Activated T-helper 1 cell treated with anti-CD3 and anti-CD28 coated beads, Interleukin-2, amount 50 U/mL, for 16 hours (primary cell): ENCODE data around the gene SF3B3.

Experiments
- DNase-seq, 2 donors: peaks; one replicate each; pipeline ENCODE4 v3.0.0-alpha.2; 2020; ENCODE audit warnings: low read depth in 1 of 2, low spot score in 1 of 2

Gene SF3B3

DNA sequence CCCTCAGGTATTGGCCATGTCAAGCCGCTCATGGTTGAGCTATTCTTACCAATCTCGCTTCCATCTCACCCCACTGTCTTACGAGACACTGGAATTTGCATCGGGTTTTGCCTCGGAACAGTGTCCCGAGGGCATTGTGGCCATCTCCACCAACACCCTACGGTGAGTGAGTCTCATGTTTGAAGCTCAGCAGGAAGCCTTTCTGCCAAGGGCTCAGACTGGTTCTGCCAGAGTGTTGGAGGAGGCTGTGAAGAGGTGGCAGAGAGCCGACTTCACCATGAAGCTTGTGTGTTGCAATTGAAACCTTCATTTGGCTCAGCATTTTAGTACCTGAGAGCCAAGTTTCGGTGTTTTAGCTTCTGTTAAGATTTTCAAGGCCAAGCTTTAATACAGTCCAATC lies 38.0 kb downstream of the SF3B3 start:
- no peak for DNase-seq

DNA sequence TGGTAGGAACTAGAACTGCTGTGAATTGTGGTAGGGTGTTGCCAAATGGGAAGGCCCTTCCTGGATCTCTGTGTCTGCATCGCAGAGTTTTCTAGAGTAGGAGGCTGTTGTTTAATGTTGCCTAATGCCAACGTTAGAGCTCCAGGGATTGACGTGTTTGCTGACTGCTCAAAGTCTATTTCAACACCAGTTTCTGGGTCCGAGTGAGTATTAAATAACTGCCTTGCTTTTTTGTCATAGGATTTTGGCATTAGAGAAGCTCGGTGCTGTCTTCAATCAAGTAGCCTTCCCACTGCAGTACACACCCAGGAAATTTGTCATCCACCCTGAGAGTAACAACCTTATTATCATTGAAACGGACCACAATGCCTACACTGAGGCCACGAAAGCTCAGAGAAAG lies 40.0 kb downstream of the SF3B3 start:
- no peak for DNase-seq

DNA sequence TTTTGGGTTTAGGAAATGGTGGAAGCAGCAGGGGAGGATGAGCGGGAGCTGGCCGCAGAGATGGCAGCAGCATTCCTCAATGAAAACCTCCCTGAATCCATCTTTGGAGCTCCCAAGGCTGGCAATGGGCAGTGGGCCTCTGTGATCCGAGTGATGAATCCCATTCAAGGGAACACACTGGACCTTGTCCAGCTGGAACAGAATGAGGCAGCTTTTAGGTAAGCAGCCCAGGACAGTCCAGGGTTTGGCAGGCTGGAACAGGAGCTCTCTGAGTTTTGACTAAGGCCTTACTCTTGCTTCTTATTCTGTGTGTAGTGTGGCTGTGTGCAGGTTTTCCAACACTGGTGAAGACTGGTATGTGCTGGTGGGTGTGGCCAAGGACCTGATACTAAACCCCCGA lies 41.4 kb downstream of the SF3B3 start:
- DNase-seq = no peak

DNA sequence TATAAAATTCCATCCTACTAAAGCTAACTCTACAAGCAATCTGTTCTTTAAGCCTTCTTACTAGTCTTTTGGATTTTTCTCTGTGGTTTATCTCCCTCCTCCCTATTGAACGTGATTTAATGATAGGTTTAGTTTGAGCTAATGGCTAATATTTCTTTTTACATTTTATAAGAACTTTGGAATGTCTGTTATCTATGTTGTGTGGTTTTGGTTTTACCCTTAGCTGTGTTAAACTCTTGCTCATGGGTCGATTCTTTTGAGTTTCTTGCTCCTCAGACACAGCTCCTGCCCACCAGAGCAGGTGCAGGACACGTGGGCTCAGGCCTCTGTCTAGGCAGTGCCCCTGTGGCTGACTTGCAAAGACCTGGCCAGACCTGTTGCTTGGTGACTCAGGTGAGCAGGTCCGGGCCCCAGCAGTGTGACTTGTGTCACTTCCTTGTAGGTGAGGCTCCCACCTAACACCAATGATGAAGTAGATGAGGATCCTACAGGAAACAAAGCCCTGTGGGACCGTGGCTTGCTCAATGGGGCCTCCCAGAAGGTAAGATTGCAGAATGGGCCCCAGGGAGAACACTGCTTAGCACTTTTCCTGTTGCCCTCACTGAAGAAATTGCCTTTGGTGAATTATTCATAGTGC lies 45.1 kb downstream of the SF3B3 start:
- DNase-seq = no peak

DNA sequence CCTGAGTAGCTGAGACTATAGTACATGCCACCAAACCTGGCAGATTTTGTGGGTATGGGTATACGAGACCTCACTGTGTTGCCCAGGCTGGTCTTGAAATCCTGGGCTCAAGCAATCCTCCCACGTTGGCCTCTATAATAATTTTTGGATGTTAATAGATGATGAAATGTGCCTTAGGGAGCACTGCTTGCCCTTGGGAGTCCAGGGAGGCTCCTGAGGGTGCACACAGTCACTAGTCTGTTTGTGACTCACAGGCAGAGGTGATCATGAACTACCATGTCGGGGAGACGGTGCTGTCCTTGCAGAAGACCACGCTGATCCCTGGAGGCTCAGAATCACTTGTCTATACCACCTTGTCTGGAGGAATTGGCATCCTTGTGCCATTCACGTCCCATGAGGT lies 46.1 kb downstream of the SF3B3 start:
- DNase-seq = no peak

DNA sequence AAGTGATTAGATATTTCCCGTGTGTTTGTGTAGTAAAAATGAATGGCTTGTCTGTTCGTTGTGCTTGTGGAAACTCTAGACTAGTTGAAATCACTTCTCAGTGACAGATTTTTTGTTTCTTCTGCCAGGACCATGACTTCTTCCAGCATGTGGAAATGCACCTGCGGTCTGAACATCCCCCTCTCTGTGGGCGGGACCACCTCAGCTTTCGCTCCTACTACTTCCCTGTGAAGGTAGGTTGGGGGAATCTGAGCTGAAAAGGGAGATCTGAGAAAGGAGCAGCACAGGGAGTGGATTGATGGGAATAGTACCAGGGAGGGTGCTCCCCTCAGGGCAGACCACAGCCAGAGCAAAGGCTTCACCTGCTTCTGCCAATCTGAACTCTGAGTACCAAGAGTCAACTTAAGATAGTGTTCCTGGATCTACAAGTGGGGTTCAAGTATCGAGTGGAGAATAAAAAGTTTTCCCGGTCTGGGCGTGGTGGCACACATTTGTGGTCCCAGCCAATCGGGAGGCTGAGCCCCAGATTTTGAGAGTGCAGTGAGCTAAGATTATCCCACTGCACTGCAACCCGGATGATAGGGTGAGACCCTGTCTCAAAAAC lies 47.5 kb downstream of the SF3B3 start:
- DNase-seq = no peak

DNA sequence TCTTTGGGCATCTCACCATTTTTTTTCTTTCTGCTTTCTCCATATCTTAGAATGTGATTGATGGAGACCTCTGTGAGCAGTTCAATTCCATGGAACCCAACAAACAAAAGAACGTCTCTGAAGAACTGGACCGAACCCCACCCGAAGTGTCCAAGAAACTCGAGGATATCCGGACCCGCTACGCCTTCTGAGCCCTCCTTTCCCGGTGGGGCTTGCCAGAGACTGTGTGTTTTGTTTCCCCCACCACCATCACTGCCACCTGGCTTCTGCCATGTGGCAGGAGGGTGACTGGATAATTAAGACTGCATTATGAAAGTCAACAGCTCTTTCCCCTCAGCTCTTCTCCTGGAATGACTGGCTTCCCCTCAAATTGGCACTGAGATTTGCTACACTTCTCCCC lies 48.0 kb downstream of the SF3B3 start:
- DNase-seq = no peak

DNA sequence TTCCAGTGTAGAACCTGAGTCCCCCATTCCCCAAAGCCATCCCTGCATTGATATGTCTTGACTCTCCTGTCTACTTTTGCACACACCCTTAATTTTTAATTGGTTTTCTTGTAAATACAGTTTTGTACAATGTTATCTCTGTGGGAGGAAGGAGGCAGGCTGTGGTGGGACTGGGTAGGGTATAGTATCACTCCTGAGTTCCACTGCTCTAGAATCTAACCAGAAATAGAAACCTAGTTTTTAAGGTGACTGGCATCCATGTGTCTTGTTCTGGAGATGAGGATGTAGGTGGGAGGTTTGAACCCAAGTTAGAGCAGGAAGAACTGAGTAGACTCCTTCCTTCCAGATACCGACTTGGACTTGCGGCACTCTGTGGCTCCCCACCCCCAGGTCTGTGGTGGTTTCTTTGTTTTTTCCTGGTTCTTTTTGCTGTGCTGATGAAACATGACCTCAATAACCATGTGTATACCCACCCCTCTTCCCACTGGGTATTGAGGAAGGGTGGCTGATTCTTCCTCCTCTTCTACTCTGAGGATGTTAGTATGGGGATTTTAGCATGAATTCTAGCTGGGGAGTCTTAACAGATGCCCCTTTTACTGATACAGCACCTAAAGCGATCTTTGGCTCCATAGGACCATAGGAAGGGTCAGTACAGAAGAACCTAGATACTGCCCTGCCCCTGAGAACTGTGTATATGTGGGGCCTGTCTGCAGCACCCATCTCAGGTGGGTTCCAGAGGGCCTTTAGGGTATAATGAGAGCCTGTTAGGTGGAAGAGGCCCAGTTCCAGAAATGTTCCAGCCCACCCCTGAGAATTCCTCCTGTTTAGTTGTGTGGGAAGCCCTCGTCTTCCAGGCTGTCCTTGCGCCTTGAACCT lies 48.7 kb downstream of the SF3B3 start:
- DNase-seq = no peak

DNA sequence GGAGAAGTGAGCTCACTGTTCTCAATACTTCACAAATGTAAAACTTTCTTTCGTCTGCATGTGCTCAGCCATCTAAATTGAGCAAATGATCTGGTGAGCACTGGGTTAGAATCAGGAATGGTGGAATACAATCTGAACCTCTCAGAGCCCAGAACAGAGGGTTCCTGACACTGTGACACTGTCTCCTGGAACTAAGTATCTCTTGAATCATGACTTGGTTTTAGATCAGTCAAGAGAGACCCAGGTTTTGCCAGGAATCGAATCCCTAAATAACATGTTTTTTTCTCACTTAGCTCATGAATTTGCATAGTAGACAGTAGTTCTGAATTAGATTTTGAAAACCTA lies 49.3 kb downstream of the SF3B3 start:
- DNase-seq = no peak

DNA sequence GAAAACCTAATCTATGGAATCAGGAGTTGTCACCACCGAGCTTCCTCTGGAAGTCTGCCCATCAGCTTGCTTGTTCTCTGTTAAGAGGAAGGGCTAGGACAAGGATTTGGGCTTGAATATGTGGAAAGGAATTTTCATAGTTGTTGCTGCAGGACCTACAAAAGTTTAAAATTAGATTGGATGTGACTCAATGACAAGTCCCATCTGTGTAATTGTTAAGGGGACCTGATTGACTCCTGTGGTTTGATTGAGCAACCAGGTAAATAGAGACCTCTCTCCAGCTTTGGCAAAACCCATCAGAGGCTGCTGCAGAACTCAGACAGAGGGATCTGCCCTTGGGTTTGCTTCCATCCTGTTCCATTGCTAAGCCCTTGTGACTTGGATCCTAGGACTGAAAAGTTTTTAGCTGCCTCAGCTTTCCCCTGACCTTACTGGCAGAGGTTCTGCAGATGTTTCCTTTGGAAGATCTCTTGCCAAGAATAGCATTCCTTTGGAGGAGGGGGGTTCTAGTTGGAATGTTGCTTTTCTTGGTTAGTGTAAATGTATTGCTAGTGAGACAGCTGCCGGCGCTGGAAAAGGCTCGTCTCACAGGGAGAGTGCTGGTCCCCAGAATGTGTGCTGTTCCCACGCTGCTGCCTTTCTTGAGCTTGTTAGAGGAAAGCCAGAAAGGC lies 50.0 kb downstream of the SF3B3 start:
- no peak for DNase-seq

DNA sequence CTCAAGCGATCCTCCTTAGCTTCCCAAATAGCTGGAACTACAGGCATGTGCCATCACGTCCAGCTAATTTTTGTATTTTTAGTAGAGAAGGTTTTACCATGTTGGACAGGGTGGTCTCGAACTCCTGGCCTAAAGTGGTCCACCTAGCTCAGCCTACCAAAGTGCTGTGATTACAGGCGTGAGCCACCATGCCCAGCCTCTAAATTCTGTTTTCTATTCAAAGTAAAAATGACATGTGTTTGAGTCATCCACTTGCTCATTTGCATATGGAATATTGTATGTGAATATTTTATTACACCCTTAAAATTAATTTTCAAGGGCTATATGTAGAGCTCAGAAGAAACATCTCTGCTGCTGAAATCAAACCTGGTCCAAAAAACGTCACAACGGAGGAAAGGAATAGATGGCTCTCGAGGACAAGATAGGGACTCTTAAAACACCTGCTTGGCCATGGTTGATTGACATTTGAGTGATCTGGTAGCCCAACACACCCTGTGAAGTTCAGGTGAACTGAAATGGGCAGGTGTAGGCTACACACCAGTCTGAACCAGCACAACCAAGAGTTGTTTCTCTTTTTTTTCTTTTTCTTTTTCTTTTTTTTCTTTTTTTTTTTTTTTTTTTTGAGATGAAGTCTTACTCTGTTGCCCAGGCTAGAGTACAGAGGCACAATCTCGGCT lies 51.1 kb downstream of the SF3B3 start:
- no peak for DNase-seq

DNA sequence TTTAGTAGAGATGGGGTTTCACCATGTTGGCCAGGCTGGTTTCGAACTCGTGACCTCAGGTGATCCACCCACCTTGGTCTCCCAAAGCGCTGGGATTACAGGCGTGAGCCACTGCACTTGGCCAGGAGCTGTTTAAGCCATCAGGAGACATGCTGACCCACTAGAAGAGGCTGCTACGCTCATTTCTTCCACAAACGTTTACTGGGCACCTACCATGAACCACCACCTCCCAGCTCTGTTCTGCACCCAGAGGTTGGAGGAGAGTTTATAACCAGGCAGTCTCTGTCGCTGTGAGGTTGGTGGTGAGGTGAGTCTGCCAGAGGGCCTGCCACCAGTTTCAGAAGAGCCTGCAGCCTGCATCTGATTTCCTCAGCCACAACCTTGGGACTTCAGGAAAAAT lies 51.8 kb downstream of the SF3B3 start:
- no peak for DNase-seq

DNA sequence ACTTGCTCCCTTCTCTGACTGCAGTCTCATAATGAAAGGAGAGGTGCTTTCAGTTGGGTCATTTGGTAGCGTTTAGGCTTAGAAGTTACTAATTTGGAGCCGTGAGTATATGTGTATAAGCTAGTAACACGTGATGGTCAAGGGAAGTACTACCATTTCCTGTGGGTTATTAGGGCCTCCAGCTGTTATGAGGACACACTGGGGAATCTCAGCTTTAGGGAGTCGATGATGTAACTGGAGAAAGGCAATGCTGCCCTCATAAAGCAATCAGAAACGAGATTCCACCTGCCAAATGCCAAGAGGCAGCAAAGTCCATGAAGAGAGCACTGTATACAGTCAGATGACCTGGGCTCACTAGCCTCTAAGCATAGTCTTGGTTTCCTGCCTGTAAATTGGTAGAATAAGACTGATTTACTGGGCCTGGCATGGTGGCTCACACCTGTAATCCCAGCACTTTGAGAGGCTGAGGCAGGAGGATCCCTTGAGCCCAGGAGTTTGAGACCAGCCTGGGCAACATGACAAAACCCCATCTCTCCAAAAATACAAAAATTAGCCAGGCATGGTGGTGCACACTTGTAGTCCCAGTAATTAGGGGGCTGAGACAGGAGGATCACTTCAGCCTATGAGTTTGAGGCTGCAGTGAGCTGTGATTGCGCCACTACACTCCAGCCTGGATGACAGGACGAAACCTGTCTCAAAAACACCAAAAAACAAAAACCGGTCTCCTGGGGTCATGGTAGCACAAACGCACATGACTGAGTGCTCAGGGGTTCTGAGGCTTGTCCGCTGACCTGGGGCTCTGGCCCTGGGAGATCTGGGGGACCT lies 53.0 kb downstream of the SF3B3 start:
- no peak for DNase-seq

DNA sequence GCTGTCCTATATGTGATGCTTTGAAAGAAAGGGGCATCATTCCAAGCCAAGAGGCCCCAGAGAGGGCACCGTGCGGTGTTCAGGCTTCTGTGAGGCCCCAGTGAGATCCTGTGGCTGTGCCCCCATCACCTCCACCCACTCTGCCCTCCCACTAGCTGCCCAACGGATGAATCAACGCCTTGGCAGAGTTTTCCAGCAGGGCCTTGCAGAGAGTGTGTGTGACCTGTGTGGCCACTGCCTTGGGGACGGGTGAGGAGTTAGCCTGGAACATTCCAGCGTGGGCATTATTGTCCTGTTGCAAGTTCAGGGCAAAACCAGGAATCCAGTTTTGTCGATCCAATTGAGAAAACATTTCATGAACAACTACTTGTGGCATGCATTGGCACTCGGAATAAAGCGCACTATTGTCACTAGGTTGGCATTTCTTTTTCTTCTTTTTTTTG lies 53.7 kb downstream of the SF3B3 start:
- DNase-seq = no peak

DNA sequence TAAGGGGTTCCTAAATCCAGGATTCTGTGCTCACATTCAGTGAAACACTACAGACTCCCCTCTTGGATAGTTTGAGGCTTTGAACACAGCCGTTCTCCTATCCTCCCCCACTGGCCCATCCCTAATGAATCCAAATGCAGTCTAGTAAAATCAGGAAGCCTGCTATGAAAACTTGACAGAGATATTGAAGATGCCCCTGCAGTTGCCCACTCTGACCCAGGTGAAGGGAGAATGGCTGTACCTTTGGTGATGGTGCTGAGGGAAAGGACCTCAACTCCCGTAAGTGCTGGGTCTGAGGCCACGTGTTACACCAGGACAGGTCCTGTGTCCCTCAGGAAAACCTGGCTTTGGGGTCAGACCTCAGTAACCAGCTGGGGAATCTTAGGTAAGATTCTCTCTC lies 54.4 kb downstream of the SF3B3 start:
- DNase-seq = no peak

DNA sequence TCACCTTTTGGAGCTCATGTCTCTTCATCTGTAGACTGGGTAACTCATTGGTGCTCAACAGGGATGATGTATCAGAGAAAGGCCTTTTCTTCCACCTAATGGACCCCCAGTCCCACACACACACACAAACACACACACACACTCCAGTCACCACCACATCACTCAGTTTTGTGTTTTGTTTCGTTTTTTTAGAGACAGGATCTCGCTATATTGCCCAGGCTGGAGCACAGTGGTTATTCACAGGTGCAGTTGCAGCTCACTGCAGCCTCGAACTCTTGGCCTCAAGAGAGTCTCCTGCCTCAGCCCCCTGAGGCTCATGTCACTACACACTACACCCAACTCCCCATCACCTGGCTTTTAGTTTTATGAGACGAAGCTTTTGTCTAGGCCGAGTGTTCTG lies 55.6 kb downstream of the SF3B3 start:
- no peak for DNase-seq

DNA sequence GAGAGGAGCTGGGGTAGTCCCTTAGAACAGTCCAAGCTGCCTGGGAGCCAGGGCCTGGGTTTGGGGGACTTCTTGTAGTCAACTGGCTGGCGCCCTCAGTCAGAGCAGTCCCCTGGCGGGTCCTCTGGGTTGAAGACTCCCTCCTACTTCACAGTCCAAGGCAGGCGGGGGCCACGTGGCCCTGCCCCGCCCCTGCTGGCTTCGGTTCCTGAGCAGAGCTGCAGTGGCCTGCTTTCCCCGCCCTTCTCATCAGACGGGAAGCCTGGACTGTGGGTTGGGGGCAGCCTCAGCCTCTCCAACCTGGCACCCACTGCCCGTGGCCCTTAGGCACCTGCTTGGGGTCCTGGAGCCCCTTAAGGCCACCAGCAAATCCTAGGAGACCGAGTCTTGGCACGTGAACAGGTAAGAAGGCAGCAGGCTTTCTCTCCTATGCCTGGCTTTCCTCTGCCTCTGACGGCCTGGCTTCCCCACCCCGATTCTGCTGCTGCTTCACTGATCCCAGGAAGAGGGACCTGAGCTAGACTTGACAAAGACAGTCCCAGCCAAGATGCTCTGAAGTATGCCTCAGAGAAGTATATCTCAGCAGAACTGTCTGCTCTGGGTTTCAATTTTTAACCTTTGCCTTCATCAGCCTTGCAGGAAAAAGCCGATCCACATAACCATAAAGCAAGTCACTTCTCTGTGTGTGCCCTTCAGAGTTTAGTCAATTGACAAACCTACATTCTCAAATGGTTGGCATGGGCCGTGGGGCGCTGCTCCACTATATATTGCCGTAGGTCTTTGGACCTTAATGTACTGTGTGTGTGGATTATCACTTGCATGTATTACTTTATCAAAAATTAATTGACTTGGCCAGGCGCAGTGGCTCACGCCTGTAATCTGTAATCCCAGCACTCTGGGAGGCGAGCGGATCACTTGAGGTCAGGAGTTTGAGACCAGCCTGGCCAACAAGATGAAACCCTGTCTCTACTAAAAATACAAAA lies 56.3 kb downstream of the SF3B3 start:
- DNase-seq = no peak

DNA sequence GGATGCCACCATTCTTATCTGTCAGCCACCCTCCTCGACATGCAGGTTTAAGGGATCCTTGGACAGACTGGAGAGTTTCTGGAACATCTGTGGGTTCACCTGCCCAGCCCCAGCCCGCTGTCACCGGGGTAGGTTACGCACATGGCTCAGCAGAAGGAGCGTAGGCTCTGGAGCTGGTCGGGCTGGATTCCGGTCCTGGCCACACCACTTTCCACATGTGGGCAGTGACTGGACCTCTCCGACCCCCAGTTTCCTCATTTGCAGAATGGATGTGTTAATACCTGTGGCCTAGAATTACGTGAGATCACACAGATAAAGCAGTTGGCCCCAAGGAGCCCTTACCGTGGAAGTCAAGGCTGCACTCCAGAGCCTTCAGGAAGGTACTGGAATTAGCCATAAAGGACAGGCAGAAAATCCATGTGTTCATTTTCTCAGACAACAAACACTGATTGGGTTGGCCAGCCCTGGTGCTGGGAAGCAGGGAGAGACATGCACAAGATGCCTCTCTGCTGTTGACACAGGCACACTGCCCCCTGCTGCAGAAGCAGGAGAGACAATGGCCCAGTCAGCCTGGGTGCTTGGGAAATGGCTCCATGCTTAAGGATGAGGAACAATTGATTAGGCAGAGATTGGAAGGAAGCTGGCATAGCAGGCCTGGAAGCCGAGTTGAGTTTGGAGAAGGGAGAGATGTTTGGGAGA lies 58.8 kb downstream of the SF3B3 start:
- DNase-seq = no peak

DNA sequence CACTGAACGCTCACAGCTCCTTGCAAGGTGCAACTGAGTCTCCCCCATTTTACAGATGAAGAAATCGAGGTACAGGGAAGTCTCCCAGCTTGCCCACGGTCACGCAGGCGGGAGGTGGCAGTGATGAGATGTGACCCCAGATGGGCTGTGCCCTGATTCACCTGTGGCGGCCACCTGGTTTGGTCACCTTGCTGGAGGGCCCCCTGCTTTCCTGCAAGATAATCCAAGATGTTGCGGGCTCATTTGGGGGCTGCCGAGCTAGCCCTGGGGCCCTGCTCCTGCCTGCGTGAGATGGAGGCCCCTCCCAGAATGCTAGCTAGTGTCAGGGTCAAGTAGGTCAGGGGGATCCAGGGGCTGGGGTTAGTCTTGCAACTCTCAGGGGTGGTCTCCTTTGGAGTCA lies 63.1 kb downstream of the SF3B3 start:
- no peak for DNase-seq
